ENCODE measurements around the gene EPHB2. TPM values are rescaled to one million over a fixed set of nuclear protein-coding genes. Genes with fewer than 3 reads are reported as not detected.

Gene EPHB2
- total and polyA plus RNA-seq, 2 of the 8 experiments (the other 6 are each of a cell fraction or from before 2014, with no cell fraction given): 15.8 to 17.2 TPM

DNA sequence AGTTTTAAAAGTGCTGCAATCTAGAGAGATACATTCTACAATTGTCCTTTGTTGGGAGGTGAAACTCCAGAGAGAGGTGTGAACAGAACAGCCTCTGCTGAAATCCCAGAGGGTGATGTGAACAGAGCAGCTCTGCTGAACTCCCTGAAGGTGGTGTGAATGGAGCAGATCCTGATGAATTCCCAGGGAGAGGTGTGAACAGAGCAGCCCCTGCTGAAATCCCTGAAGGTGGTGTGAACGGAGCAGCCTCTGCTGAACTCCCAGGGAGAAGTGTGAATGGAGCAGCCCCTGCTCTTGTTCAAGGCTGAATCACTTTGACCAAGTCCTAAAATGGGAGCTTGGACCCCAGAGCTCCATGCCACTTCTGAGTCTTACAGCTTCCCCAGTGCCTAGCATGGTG, 167.3 kb downstream of the EPHB2 start:
- Histone ChIP-seq H2AFZ (ENCODE audit: low read length) (no peak overlapping the region), H3K18ac (ENCODE audit: extremely low read depth, low read length) (peak overlapping the region; percentile 13; the same call in 1 of the 2 replicates), H4K5ac (ENCODE audit: insufficient read length, low read depth, low read length) (no peak overlapping the region), H2BK5ac (ENCODE audit: low read depth, low read length) (no peak overlapping the region), H3K79me1 (ENCODE audit: low read depth, low read length) (no peaks in the 10 kb centered on the region), H3K27me3 (replicated peaks in 1 of 4; ENCODE audit: control insufficient read depth in 3 of 4, extremely low read depth in 1 of 4, insufficient read depth in 3 of 4, low read length in 3 of 4) (no peaks in the 10 kb centered on the region), H4K91ac (replicated peaks; ENCODE audit: insufficient read length, low read length) (no peak overlapping the region), H3K27ac (ENCODE audit: low read depth, low read length) (no peak overlapping the region), H4K20me1 (replicated peaks in 1 of 2; ENCODE audit: control insufficient read depth in 1 of 2, insufficient read depth in 2 of 2, low read length in 2 of 2) (no peaks in the 10 kb centered on the region), H2BK120ac (replicated peaks; ENCODE audit: low read depth, low read length) (no peak overlapping the region), H3K9me3 (ENCODE audit: insufficient read depth in 2 of 2, low read depth in 1 of 2, low read length in 1 of 2) (no peaks in the 10 kb centered on the region), H3K4me1 (replicated peaks in 1 of 4; ENCODE audit: control insufficient read depth in 3 of 4, insufficient read depth in 4 of 4, low read length in 3 of 4) (peaks cover 0 to 17% (median 8%) of the 10 kb centered on the region in 4 experiments; a peak in 6 of 7 replicates), H3K4me2 (ENCODE audit: insufficient read depth in 1 of 2, low read depth in 2 of 2, low read length in 2 of 2) (no peak overlapping the region), H3K56ac (replicated peaks; ENCODE audit: insufficient read length, low read depth, low read length) (no peak overlapping the region), H2AK5ac (ENCODE audit: low read depth, low read length) (no peak overlapping the region), H3K36me3 (ENCODE audit: control insufficient read depth in 2 of 4, insufficient read depth in 4 of 4, low read length in 3 of 4) (no peaks in the 10 kb centered on the region; a peak in 1 of 8 replicates), H3K23ac (ENCODE audit: insufficient read length) (no peak overlapping the region), H3K4ac (replicated peaks; ENCODE audit: insufficient read length, low read depth, low read length) (no peak overlapping the region), H3K14ac (ENCODE audit: insufficient read length) (no peak overlapping the region), H3K9ac (replicated peaks in 1 of 4; ENCODE audit: extremely low read depth in 1 of 4, low read depth in 3 of 4, low read length in 3 of 4) (no peak overlapping the region), H4K8ac (ENCODE audit: extremely low read depth, insufficient read depth, low read length) (no peak overlapping the region), H3K23me2 (ENCODE audit: low read depth, low read length) (no peaks in the 10 kb centered on the region), H2BK15ac (ENCODE audit: low read length) (no peak overlapping the region), H3K79me2 (ENCODE audit: control insufficient read depth in 1 of 2, insufficient read depth in 2 of 2, low read length in 2 of 2) (no peaks in the 10 kb centered on the region), H2BK20ac (ENCODE audit: low read length) (no peak overlapping the region), H2BK12ac (ENCODE audit: low read depth, low read length) (no peak overlapping the region), H3K4me3 (ENCODE audit: extremely low read depth in 1 of 4, insufficient read depth in 2 of 4, low read depth in 3 of 4, low read length in 4 of 4) (no peak overlapping the region)
- no peak for FAIRE-seq
- 88% methylated on average over 1 of the region's 1 CpG; no CpG with 5 or more reads in 1 of the 2 experiments for WGBS, 2 experiments (ENCODE audit: extremely low coverage in 1 of 2, insufficient coverage in 1 of 2, insufficient read length in 1 of 2, insufficient replicate concordance in 2 of 2, low coverage in 1 of 2, low lambda C conversion rate in 2 of 2, missing lambda C conversion rate in 1 of 2)
- DNase-seq (ENCODE audit: low read depth in 1 of 2, low spot score in 2 of 2): no peak
- ChIA-PET POLR2A (ENCODE audit: partially characterized antibody) (no interaction called here), CTCF (ENCODE audit: partially characterized antibody) (interaction anchor here (0.9 to 6.2 kb wide), 7 partner anchors 10 to 174 kb away, joined by 3 to 52 read pairs (median 10); no protein-coding TSS in a partner anchor)
